Tibial artery (tissue), 4 donors: Measurements from ENCODE around the gene FBN2.

Experiments used
- DNase-seq, 2 donors: peaks; one replicate each; pipeline ENCODE4 v3.0.0-alpha.2; 2019
- H3K27ac ChIP-seq, 2 donors: fragments of 200-600 bp; sonication (generic) in 1 of 2; 1 replicate in 1 of 2; 2 replicates in 1 of 2; pipeline ENCODE4 v1.5.1; 2018 to 2019; ENCODE audit warnings: mild to moderate bottlenecking in 1 of 2
- H3K27me3 ChIP-seq, 2 donors: fragments of 200-600 bp; sonication (generic) in 1 of 2; one replicate each; pipeline versions ENCODE4 v1.5.1 to v1.6.0; 2016 to 2019
- H3K36me3 ChIP-seq, 3 donors: fragments of 200-600 bp; sonication (generic) in 2 of 3; one replicate each; pipeline ENCODE4 v1.5.1; 2016 to 2019; ENCODE audit warnings: mild to moderate bottlenecking in 2 of 3
- H3K4me1 ChIP-seq, 4 donors: fragments of 200-600 bp; sonication (generic) in 2 of 4; 1 replicate in 3 of 4; 2 replicates in 1 of 4; pipeline ENCODE4 v1.5.1; 2016 to 2019
- H3K4me3 ChIP-seq, 2 donors: fragments of 200-600 bp; sonication (generic) in 1 of 2; 1 replicate in 1 of 2; 2 replicates in 1 of 2; pipeline ENCODE4 v1.5.1; 2018 to 2019; ENCODE audit warnings: mild to moderate bottlenecking in 2 of 2
- H3K9me3 ChIP-seq, 3 donors: fragments of 200-600 bp; sonication (generic) in 1 of 3; one replicate each; pipeline ENCODE4 v1.5.1; 2016 to 2019
- intact Hi-C: fragments of 100-400 bp; cut with DNase I; formaldehyde crosslinking; loops from one replicate; pipeline ENCODE4 v1.15.0; 2023; ENCODE audit warnings: low total_unique reads
- TF ChIP-seq, protein P1 (sequence below), 2 experiments: fragments of 200-600 bp in 1 of 2; fragments of 450-650 bp in 1 of 2; IDR thresholded peaks; one replicate each; pipeline ENCODE4 v1.5.1; 2017 to 2019; ENCODE audit warnings: antibody characterized with exemption in 2 of 2, mild to moderate bottlenecking in 1 of 2, moderate library complexity in 1 of 2

FBN2 gene

DNA sequence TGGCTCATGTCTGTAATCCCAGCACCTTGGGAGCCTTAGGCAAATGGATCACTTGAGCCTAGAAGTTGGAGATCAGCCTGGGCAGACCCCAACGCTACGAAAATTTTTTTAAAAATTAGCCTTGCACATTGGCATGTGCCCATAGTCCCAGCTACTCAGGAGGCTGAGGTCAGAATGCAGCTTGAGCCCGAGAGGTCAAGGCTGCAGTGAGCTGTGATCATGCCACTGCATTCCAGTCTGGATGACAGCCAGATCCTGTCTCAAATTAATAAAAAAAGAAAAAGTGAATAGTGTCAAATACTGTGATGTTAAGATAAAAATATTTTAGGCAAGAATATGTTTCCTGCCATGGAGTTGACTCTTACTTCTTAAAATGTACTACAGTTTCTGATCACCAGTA is 5.3 kb downstream of the FBN2 start:
- Histone ChIP-seq H3K27me3 (peaks cover 0 to 17% of the 10 kb centered on the region in 2 donors), H3K9me3 (no peaks in the 10 kb centered on the region), H3K4me3 (no peak overlapping the region), H3K36me3 (no peaks in the 10 kb centered on the region), H3K27ac (no peak overlapping the region), H3K4me1 (peaks cover 0 to 11% (median 10%) of the 10 kb centered on the region in 4 donors)
- TF ChIP-seq, protein P1, sequence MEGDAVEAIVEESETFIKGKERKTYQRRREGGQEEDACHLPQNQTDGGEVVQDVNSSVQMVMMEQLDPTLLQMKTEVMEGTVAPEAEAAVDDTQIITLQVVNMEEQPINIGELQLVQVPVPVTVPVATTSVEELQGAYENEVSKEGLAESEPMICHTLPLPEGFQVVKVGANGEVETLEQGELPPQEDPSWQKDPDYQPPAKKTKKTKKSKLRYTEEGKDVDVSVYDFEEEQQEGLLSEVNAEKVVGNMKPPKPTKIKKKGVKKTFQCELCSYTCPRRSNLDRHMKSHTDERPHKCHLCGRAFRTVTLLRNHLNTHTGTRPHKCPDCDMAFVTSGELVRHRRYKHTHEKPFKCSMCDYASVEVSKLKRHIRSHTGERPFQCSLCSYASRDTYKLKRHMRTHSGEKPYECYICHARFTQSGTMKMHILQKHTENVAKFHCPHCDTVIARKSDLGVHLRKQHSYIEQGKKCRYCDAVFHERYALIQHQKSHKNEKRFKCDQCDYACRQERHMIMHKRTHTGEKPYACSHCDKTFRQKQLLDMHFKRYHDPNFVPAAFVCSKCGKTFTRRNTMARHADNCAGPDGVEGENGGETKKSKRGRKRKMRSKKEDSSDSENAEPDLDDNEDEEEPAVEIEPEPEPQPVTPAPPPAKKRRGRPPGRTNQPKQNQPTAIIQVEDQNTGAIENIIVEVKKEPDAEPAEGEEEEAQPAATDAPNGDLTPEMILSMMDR (IDR thresholded peaks at IDR 0.05): no peak
- intact Hi-C loops: no loop called here
- DNase-seq: no peak

DNA sequence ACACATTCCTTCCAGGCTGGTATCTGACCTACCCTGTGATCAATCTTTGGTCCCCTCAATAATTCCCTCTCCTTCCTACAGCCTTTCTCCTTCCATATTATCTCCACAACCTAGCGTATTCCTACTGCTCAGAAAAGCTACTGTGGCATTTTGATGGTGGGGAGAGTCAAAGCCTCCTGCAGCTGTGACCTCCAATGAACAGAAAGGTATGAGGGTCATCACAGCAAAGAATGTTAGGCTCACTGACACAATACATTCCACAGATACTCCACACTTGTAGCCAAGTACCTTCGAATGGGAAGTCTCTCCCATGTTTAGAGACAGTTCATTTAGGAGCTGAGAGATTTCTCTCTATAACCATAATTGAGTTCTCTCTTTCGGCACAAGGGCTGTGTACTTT is 5.9 kb downstream of the FBN2 start:
- TF ChIP-seq, protein P1 (IDR thresholded peaks at IDR 0.05): no peak
- Histone ChIP-seq H3K27me3 (peaks cover 0 to 11% of the 10 kb centered on the region in 2 donors), H3K4me1 (peaks cover 0 to 5% (median 4%) of the 10 kb centered on the region in 4 donors), H3K36me3 (no peaks in the 10 kb centered on the region), H3K9me3 (no peaks in the 10 kb centered on the region), H3K4me3 (no peak overlapping the region), H3K27ac (no peak overlapping the region)
- intact Hi-C loops: no loop called here
- DNase-seq: no peak

DNA sequence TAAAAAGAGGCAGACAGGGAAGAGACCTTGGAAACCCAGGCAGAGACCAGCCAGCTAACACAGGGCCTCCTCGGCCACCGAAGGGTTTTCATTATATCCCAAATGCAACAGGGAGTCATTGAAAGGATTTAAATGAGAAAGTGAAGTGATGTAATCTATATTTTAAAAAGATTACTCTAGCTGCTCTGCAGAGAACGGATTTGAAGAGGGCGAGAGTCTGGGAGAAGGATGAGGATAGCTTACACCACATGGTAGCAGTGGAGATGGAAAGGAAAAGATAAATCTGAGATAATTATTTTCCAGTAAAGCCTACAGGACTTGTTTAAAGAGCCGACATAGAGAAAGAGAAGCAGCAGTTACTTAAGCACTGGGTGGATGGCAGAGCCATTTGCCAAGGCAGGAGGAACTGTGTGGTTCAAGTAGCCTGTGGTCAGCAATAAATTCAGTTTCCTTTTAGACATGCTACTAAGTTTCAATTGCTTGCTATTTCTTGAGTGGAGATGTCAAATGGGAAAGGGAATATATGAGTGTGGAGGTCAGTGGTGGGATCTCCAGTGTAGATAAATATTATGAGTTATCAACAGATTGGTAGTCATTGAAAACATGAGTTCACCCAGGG is 9.3 kb downstream of the FBN2 start:
- Histone ChIP-seq H3K4me3 (no peak overlapping the region), H3K4me1 (no peaks in the 10 kb centered on the region), H3K27me3 (no peaks in the 10 kb centered on the region), H3K9me3 (no peaks in the 10 kb centered on the region), H3K36me3 (no peaks in the 10 kb centered on the region), H3K27ac (no peak overlapping the region)
- intact Hi-C loops: no loop called here
- TF ChIP-seq, protein P1 (IDR thresholded peaks at IDR 0.05): no peak
- DNase-seq: no peak

DNA sequence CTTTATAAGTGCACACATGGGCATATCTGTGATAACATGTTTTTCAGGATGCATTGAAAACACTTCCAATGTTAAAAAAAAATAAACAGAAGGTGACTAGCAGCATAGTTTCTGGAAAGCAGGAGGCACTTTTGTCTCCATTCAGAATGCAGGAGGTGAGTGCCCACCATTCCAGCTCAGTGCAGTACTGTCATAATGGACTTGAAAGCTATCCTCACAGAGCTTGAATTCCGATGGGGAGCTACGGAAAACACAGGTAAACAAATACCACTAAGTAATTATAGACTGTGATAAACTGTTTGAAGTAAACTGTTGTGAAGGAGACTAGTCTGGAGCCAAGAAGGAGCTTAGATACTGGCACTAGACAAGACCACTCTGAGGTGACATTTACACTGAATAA is 9.9 kb downstream of the FBN2 start:
- H3K4me1 ChIP-seq: no peaks in the 10 kb centered on the region
- DNase-seq: no peak
- no peaks in the 10 kb centered on the region for H3K27me3 ChIP-seq
- no peak overlapping the region for H3K4me3 ChIP-seq
- no peak overlapping the region for H3K27ac ChIP-seq
- intact Hi-C loops: no loop called here
- H3K9me3 ChIP-seq: no peaks in the 10 kb centered on the region
- H3K36me3 ChIP-seq: no peaks in the 10 kb centered on the region
- TF ChIP-seq, protein P1 (IDR thresholded peaks at IDR 0.05): no peak

DNA sequence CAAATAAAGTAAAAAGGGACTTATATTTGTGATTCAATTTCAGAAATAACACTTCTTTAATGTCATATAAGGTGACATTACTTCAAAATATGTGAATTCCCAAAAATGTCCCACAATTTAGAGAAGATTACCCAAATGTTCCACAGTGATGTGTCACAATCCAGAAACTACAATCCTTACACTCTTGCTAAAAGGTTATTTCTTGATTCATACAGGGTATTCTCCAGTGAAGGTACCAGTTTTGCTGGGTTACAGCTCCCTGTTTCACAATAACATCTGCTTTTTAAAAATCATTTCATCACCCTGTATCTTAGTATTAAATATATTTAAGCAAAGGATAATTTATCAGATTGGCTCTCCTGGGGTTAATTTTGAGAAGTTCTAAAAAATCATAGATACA is 11.0 kb downstream of the FBN2 start:
- H3K9me3 ChIP-seq: no peaks in the 10 kb centered on the region
- TF ChIP-seq, protein P1 (IDR thresholded peaks at IDR 0.05): no peak
- H3K4me1 ChIP-seq: no peaks in the 10 kb centered on the region

DNA sequence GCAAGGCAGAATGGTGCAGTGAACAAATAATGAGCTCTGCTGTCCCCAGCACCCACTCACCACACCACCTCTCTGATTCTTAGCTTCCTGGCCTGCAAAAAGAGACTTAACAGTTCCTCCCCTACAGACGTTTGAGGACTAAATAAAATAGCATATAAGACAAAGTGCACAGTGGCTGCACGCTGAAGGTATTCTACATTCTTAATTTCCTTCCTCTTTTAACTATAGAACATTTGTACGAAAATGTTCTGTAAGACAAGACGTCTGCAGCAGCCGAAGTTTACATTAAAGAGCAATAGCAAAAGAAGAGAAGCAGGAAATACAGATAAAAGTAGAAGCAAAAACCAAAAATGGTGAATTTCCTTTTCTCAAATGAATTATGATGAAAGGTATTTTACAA is 15.7 kb downstream of the FBN2 start:
- Histone ChIP-seq H3K4me1 (no peaks in the 10 kb centered on the region), H3K4me3 (no peak overlapping the region), H3K27me3 (no peaks in the 10 kb centered on the region), H3K27ac (no peak overlapping the region), H3K9me3 (no peaks in the 10 kb centered on the region), H3K36me3 (no peaks in the 10 kb centered on the region)
- TF ChIP-seq, protein P1 (IDR thresholded peaks at IDR 0.05): no peak
- intact Hi-C loops: no loop called here
- no peak for DNase-seq

More for the DNA sequence above, 11.0 kb downstream of the FBN2 start:
- DNase-seq: no peak
- Histone ChIP-seq H3K27me3 (no peaks in the 10 kb centered on the region), H3K27ac (no peak overlapping the region), H3K36me3 (no peaks in the 10 kb centered on the region), H3K4me3 (no peak overlapping the region)
- intact Hi-C loops: no loop called here
